ENCODE data around the gene RASL11B.

- no peak for TF ChIP-seq POLR2A (IDR thresholded peaks at IDR 0.05)
- no peak for TF ChIP-seq CTCF (IDR thresholded peaks at IDR 0.05)
Observed at GRCh38 chr4:52864793-52865192, 2.7 kb downstream of the RASL11B start.

Measured in suprapubic skin (tissue), 3 donors.